SK-N-MC (cell line): Measurements from ENCODE around the gene NBEAL1.

Experiments used
- EZH2 ChIP-seq: fragments of 200-600 bp; sonication (generic); IDR thresholded peaks from one replicate; pipeline ENCODE4 v1.6.1; 2017; ENCODE audit warnings: antibody characterized with exemption
- FOXP2 ChIP-seq: optimal IDR thresholded peaks from 2 replicates; pipeline ENCODE3; 2011; ENCODE audit warnings: mild to moderate bottlenecking, moderate library complexity; ENCODE audit not compliant: insufficient read depth; ENCODE audit errors: extremely low read length, control extremely low read depth
- POLR2AphosphoS5 ChIP-seq: IDR thresholded peaks from 2 replicates; pipeline ENCODE4 v1.6.1; 2012; ENCODE audit warnings: mild to moderate bottlenecking, low read depth, low read length, borderline replicate concordance

- TF ChIP-seq POLR2AphosphoS5: peak; percentile 64
- TF ChIP-seq EZH2: no peak
- TF ChIP-seq FOXP2: no peak
Observed at GRCh38 chr2:203237346-203238238, 222.9 kb downstream of the NBEAL1 start.
